ENCODE data around the gene PALLD.

- TF ChIP-seq CTCF (IDR thresholded peaks at IDR 0.05; ENCODE audit: borderline replicate concordance, extremely low read depth, low read length, poor library complexity, severe bottlenecking) (no peak), EZH2 (IDR thresholded peaks at IDR 0.05; ENCODE audit: borderline replicate concordance, low read depth, low read length, severe bottlenecking) (no peak)
These were observed 145.7 kb downstream of the PALLD start for GRCh38 chr4:168642591-168642990.
